Loucy (cell line): ENCODE measurements around the gene RAVER2.

Experiments used
- H2AFZ ChIP-seq: fragments of 200-600 bp; sonication (generic); 2 replicates; pipeline ENCODE4 v1.6.0; 2016; ENCODE audit warnings: antibody characterized with exemption, mild to moderate bottlenecking, low read length, moderate library complexity
- H3F3A ChIP-seq: fragments of 200-600 bp; 2 replicates; pipeline ENCODE4 v1.6.0; 2016; ENCODE audit warnings: antibody characterized with exemption, low read depth, mild to moderate bottlenecking
- H3K27me3 ChIP-seq: fragments of 200-600 bp; sonication (generic); 2 replicates; pipeline ENCODE4 v1.6.1; 2014; ENCODE audit warnings: low read length, mild to moderate bottlenecking; ENCODE audit not compliant: insufficient read depth, poor library complexity, severe bottlenecking
- H3K36me3 ChIP-seq: fragments of 200-600 bp; sonication (generic); 2 replicates; pipeline ENCODE4 v1.6.1; 2016; ENCODE audit warnings: low read length; ENCODE audit not compliant: insufficient read depth
- H3K4me1 ChIP-seq: fragments of 200-600 bp; sonication (generic); 2 replicates; pipeline ENCODE4 v1.5.1; 2014; ENCODE audit warnings: low read length, mild to moderate bottlenecking; ENCODE audit not compliant: insufficient read depth, poor library complexity, severe bottlenecking
- H3K4me2 ChIP-seq: fragments of 200-600 bp; sonication (generic); 2 replicates; pipeline ENCODE4 v1.6.0; 2014; ENCODE audit warnings: antibody characterized with exemption, low read length, low read depth, mild to moderate bottlenecking; ENCODE audit not compliant: poor library complexity, severe bottlenecking
- H3K4me3 ChIP-seq: fragments of 200-600 bp; sonication (generic); 2 replicates; pipeline ENCODE4 v1.5.1; 2014; ENCODE audit warnings: low read length, mild to moderate bottlenecking, mixed read lengths; ENCODE audit not compliant: poor library complexity, severe bottlenecking
- H3K79me2 ChIP-seq: fragments of 200-600 bp; sonication (generic); 2 replicates; pipeline ENCODE4 v1.6.1; 2014; ENCODE audit warnings: low read length; ENCODE audit not compliant: insufficient read depth
- H3K9ac ChIP-seq: fragments of 200-600 bp; sonication (generic); 2 replicates; pipeline ENCODE4 v1.6.0; 2014; ENCODE audit warnings: mild to moderate bottlenecking, low read depth, low read length, moderate library complexity; ENCODE audit not compliant: poor library complexity, severe bottlenecking
- H3K9me2 ChIP-seq: fragments of 200-600 bp; sonication (generic); replicated peaks from 2 replicates; pipeline ENCODE4 v1.6.1; 2016; ENCODE audit warnings: low read depth, low read length, mixed read lengths
- H3K9me3 ChIP-seq: fragments of 200-600 bp; sonication (generic); 2 replicates; pipeline ENCODE4 v1.6.1; 2014; ENCODE audit warnings: mild to moderate bottlenecking, antibody characterized with exemption, low read length, low read depth; ENCODE audit not compliant: insufficient read depth
- H4K20me1 ChIP-seq: fragments of 200-600 bp; sonication (generic); 2 replicates; pipeline ENCODE4 v1.6.0; 2014; ENCODE audit warnings: antibody characterized with exemption, low read length, mild to moderate bottlenecking; ENCODE audit not compliant: insufficient read depth, poor library complexity, severe bottlenecking
- CTCF ChIP-seq: fragments of 200-600 bp; sonication (generic); conservative IDR thresholded peaks from 2 replicates; pipeline ENCODE4 v1.5.1; 2014; ENCODE audit warnings: mild to moderate bottlenecking, antibody characterized with exemption, low read length
- EZH2phosphoT487 ChIP-seq: fragments of 200-600 bp; IDR thresholded peaks from 2 replicates; pipeline ENCODE4 v1.6.1; 2018; ENCODE audit warnings: antibody characterized with exemption, mild to moderate bottlenecking, moderate library complexity, borderline replicate concordance

RAVER2 gene

GRCh38 chr1:64874666-64875065 is 129.8 kb downstream of the RAVER2 start:
- Histone ChIP-seq H3K4me2 (no peak overlapping the region), H3F3A (no peaks in the 10 kb centered on the region), H3K27me3 (no peaks in the 10 kb centered on the region), H3K36me3 (peaks cover 94% of the 10 kb centered on the region), H3K4me3 (no peak overlapping the region), H3K4me1 (peaks cover 10% of the 10 kb centered on the region), H3K79me2 (peaks cover 4% of the 10 kb centered on the region; the same call in 1 of the 2 replicates), H4K20me1 (peaks cover 7% of the 10 kb centered on the region), H3K9me2 (no peaks in the 10 kb centered on the region), H3K9me3 (no peaks in the 10 kb centered on the region), H2AFZ (no peak overlapping the region), H3K9ac (no peak overlapping the region)
- TF ChIP-seq CTCF (no peak), EZH2phosphoT487 (no peak)

- H2AFZ ChIP-seq = no peak overlapping the region
- H3K9me3 ChIP-seq = no peaks in the 10 kb centered on the region
- H3K4me1 ChIP-seq = peaks cover 10% of the 10 kb centered on the region
- H3K4me2 ChIP-seq = no peak overlapping the region
- no peaks in the 10 kb centered on the region for H3F3A ChIP-seq
- no peaks in the 10 kb centered on the region for H3K27me3 ChIP-seq
- H3K4me3 ChIP-seq = no peak overlapping the region
- peaks cover 95% of the 10 kb centered on the region for H3K36me3 ChIP-seq
- H4K20me1 ChIP-seq = peaks cover 7% of the 10 kb centered on the region
- TF ChIP-seq CTCF (no peak), EZH2phosphoT487 (no peak)
- H3K79me2 ChIP-seq = peaks cover 4% of the 10 kb centered on the region; the same call in 1 of the 2 replicates
- no peak overlapping the region for H3K9ac ChIP-seq
- H3K9me2 ChIP-seq = no peaks in the 10 kb centered on the region
Measured at GRCh38 chr1:64875101-64875500, 130.2 kb downstream of the RAVER2 start.

GRCh38 chr1:64875606-64876005 is 130.7 kb downstream of the RAVER2 start:
- Histone ChIP-seq H3K9me3 (no peaks in the 10 kb centered on the region), H4K20me1 (peaks cover 7% of the 10 kb centered on the region), H3K79me2 (peaks cover 4% of the 10 kb centered on the region; the same call in 1 of the 2 replicates), H3K4me2 (no peak overlapping the region), H3K9me2 (no peaks in the 10 kb centered on the region), H3K4me1 (peaks cover 10% of the 10 kb centered on the region), H3K27me3 (no peaks in the 10 kb centered on the region), H3F3A (no peaks in the 10 kb centered on the region), H3K36me3 (peaks cover 95% of the 10 kb centered on the region), H3K4me3 (no peak overlapping the region), H2AFZ (no peak overlapping the region), H3K9ac (no peak overlapping the region)
- TF ChIP-seq CTCF (no peak), EZH2phosphoT487 (no peak)
